Measurements from ENCODE around the gene MAP1B.

Gene MAP1B

GRCh38 chr5:72160959-72161358, 53.7 kb downstream of the MAP1B start:
- in situ Hi-C loops (cut with MboI; ENCODE audit: low sequenced_read_pairs, unreplicated experiment) = no loop called here
- TF ChIP-seq, protein P1, sequence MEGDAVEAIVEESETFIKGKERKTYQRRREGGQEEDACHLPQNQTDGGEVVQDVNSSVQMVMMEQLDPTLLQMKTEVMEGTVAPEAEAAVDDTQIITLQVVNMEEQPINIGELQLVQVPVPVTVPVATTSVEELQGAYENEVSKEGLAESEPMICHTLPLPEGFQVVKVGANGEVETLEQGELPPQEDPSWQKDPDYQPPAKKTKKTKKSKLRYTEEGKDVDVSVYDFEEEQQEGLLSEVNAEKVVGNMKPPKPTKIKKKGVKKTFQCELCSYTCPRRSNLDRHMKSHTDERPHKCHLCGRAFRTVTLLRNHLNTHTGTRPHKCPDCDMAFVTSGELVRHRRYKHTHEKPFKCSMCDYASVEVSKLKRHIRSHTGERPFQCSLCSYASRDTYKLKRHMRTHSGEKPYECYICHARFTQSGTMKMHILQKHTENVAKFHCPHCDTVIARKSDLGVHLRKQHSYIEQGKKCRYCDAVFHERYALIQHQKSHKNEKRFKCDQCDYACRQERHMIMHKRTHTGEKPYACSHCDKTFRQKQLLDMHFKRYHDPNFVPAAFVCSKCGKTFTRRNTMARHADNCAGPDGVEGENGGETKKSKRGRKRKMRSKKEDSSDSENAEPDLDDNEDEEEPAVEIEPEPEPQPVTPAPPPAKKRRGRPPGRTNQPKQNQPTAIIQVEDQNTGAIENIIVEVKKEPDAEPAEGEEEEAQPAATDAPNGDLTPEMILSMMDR (IDR thresholded peaks at IDR 0.05; ENCODE audit: borderline replicate concordance, control extremely low read depth, extremely low read depth, insufficient read depth, missing control alignments) = no peak
- no peak for DNase-seq (ENCODE audit: low spot score)

GRCh38 chr5:72161951-72162350, 54.7 kb downstream of the MAP1B start:
- TF ChIP-seq, protein P1 (IDR thresholded peaks at IDR 0.05; ENCODE audit: borderline replicate concordance, control extremely low read depth, extremely low read depth, insufficient read depth, missing control alignments) = no peak

GRCh38 chr5:72163349-72163983, 56.2 kb downstream of the MAP1B start:
- TF ChIP-seq, protein P1 (IDR thresholded peaks at IDR 0.05; ENCODE audit: borderline replicate concordance, control extremely low read depth, extremely low read depth, insufficient read depth, missing control alignments) = no peak
- in situ Hi-C loops (cut with MboI; ENCODE audit: low sequenced_read_pairs, unreplicated experiment) = no loop called here
- no peak for DNase-seq (ENCODE audit: low spot score)

More at GRCh38 chr5:72161951-72162350, 54.7 kb downstream of the MAP1B start:
- DNase-seq (ENCODE audit: low spot score) = no peak
- in situ Hi-C loops (cut with MboI; ENCODE audit: low sequenced_read_pairs, unreplicated experiment) = no loop called here

GRCh38 chr5:72166070-72166979, 59.0 kb downstream of the MAP1B start:
- no peak for DNase-seq (ENCODE audit: low spot score)
- in situ Hi-C loops (cut with MboI; ENCODE audit: low sequenced_read_pairs, unreplicated experiment) = no loop called here
- TF ChIP-seq, protein P1 (IDR thresholded peaks at IDR 0.05; ENCODE audit: borderline replicate concordance, control extremely low read depth, extremely low read depth, insufficient read depth, missing control alignments) = no peak

DNA sequence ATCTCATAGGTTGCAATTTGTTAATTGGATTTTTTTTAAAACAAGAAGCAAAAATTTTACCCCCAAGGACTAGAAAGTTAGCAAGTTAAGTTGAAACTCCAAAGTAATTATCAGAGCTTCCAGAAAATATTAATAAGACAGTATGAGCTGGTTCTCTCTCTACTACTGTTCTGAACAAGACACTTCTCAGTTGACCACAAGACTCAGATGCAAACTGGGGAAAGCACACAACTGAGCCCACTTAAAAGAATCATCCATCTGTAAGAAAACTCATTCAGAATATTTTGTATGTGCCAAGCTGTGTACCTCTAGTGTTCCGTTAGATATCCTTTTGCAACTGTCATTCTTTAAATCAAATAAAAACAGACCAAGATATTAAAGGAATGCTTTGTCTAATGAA, 60.0 kb downstream of the MAP1B start:
- TF ChIP-seq, protein P1 (IDR thresholded peaks at IDR 0.05; ENCODE audit: borderline replicate concordance, control extremely low read depth, extremely low read depth, insufficient read depth, missing control alignments) = no peak
- no peak for DNase-seq (ENCODE audit: low spot score)
- in situ Hi-C loops (cut with MboI; ENCODE audit: low sequenced_read_pairs, unreplicated experiment) = no loop called here

DNA sequence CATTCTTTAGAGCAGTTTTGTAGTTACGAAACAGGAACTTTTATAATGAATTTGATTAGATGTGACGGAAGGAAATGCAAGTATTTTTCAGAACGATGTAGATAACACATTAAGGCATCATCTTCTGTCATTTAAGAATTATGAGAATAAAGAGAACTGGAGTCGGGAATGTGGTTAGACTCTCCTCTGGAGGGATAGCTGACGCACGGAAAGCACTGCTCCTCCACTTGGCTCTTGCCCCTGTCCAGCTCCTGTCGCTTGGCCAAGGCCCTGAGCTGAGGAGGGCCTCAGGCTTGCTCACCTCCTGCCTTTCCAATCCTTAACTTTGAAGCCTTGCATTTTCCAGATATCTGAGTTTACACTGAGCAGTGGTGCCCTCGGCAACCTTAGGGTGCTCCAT, 60.5 kb downstream of the MAP1B start:
- TF ChIP-seq, protein P1 (IDR thresholded peaks at IDR 0.05; ENCODE audit: borderline replicate concordance, control extremely low read depth, extremely low read depth, insufficient read depth, missing control alignments) = no peak
- no peak for DNase-seq (ENCODE audit: low spot score)
- in situ Hi-C loops (cut with MboI; ENCODE audit: low sequenced_read_pairs, unreplicated experiment) = no loop called here

Data from GM13976 (cell line).